Ishikawa (cell line): Measurements from ENCODE around the gene NSUN3.
A peak's percentile ranks its signal among the peaks of the same experiment; 100 is the strongest.

Source experiments
- CEBPB ChIP-seq: IDR thresholded peaks from 2 replicates; pipeline ENCODE4 v1.6.1; 2012
- CREB1 ChIP-seq: IDR thresholded peaks from 2 replicates; pipeline ENCODE4 v1.6.1; 2012; ENCODE audit warnings: low read depth
- EP300 ChIP-seq: IDR thresholded peaks from 2 replicates; pipeline ENCODE4 v1.6.1; 2012; ENCODE audit warnings: borderline replicate concordance
- FOXM1 ChIP-seq: IDR thresholded peaks from 2 replicates; pipeline ENCODE4 v1.6.1; 2012; ENCODE audit warnings: low read depth, borderline replicate concordance
- MAX ChIP-seq: IDR thresholded peaks from 2 replicates; pipeline ENCODE4 v1.6.1; 2012
- RAD21 ChIP-seq: IDR thresholded peaks from 2 replicates; pipeline ENCODE4 v1.6.1; 2012; ENCODE audit warnings: low read depth
- REST ChIP-seq: IDR thresholded peaks from 2 replicates; pipeline ENCODE4 v1.6.1; 2012; ENCODE audit warnings: low read depth, mild to moderate bottlenecking
- TCF12 ChIP-seq: IDR thresholded peaks from 2 replicates; pipeline ENCODE4 v1.6.1; 2012; ENCODE audit warnings: low read depth
- ZBTB7A ChIP-seq: IDR thresholded peaks from 2 replicates; pipeline ENCODE4 v1.6.1; 2012; ENCODE audit warnings: low read depth

GRCh38 chr3:94062513-94063404, at the start of gene NSUN3, which contains the start of gene DHFR2:
- TF ChIP-seq MAX: peak; percentile 62; the same call in 1 of the 2 replicates
- peak; percentile 12; the same call in 1 of the 2 replicates for TF ChIP-seq CREB1
- TF ChIP-seq EP300: no peak
- TF ChIP-seq REST: no peak
- no peak for TF ChIP-seq ZBTB7A
- no peak for TF ChIP-seq CEBPB
- TF ChIP-seq TCF12: no peak
- no peak for TF ChIP-seq FOXM1
- no peak for TF ChIP-seq RAD21
